ENCODE measurements around the gene PC.
A peak's percentile ranks its signal among the peaks of the same experiment; 100 is the strongest.

The PC gene

GRCh38 chr11:66882561-66883015, 75.6 kb downstream of the PC start:
- DNase-seq = no peak

- DNase-seq = no peak
Measured at GRCh38 chr11:66881927-66882452, 76.2 kb downstream of the PC start.

DNA sequence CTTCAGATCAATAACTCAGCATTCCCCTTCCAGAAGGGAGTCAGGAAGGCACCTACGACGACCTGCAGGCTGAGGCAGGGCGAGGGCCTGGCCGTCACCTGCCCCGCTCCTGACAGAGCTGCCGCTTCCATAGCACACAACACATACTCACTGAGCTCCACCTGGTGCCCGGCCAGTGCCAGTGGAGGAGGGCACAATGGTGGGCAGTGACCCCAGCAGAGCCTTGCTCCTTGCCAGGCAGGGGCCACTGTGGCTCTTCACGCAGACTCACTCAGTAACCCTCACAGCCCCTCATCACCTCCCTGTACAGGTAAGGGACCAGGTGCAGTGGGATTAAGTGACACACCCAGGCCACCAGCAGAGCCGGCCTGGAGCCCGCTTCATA, 76.7 kb downstream of the PC start:
- no peak for DNase-seq

- no peak for DNase-seq
Measured at GRCh38 chr11:66880496-66881450, 77.4 kb downstream of the PC start.

DNA sequence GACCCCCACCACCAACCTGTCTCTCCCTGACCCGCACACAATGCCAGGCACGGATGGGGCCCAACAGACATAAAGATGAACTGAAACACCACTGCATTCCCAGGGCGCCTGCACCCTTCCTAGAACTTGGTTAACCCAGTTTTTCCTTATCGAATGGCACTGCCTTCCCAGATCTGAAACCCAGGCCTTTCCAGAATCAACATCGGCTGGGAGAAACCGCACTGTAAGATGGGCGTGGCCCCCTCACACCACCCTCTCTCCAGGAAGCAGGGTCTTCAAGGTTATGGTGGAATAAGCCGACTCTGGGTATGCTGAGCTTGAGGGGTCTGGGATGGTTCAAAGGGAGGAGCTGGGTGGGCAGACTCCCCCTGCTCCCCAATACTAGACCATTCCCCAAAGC, 78.2 kb downstream of the PC start:
- DNase-seq = peak; percentile 27

DNA sequence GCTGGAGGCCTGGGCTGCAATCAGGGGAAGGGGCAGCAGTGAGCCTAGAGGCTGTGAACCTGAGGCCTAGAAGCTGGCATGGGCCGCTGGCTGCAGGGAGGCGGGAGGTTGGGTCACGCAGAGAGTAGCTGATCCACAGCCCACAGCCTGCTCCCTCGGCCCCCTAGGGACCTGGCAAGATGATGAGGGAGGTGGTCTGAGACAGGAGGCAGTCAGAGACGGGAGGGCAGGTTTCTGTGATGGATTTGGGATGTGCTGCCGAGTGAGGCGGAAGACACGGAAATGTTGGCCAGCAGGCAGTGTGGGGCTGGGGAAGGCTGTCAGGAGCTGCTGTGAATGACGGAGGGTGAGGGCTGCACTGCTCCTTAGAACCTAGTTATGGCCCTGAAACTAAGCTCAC, 78.6 kb downstream of the PC start:
- peak; percentile 22 for DNase-seq

GRCh38 chr11:66879000-66879399, 79.2 kb downstream of the PC start:
- DNase-seq = peak; percentile 6

DNA sequence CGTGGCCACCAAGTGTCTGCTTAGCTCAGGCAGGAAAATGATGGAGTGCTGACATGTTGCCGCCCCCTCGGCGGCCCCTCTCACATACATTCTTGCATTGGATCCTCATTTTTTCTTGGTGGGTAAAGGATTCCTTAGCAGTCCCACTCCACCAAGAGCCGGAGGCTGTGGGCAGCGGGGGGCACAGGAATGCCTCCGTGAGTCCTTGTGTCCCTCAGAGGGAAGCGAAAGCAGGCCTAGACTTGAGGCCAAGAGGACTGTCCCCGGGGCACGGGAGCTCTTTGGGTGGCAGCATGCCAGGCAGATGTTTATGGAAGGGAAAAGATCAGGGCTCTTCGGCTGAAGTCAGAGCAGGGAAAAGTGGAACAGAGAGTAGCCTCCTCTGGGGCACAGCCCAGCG, 79.7 kb downstream of the PC start:
- peak; percentile 37 for DNase-seq

DNA sequence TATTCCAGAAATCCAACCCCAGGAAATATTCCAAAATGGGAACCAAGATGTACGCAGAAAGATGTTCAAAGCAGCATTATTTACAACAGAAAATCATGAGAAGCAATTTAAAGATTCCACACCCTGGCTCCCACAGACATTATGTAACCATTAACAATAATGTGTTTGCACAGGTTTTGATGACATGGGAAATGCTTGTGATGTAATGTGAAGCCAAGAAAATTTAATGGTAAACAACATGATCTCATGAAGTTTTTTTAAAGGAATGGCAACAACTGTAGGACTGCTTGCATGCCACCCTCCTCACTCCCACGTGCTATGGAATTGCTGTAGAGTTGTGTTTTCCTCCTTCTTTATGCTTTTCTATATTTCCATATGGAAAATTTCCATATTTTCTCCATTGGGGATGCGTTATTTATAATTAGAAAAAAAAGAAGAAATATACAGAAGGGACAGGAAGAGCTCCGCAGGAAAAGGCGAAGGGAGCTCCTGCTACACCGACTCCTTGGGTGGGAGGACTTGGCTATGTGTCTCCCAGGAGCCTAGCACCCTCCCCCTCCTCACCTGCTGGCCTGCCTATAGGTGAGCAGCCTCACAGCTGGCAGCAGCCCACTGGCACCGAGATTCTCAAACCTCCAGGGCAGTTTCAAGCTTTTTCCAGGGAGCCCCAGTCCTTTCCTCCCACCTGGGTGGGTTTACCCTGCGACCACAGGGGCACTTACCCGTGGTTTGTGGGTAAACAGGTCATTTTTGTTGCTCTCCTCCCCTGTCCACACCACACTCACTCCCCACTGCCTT, 80.4 kb downstream of the PC start:
- DNase-seq = peak; percentile 8

DNA sequence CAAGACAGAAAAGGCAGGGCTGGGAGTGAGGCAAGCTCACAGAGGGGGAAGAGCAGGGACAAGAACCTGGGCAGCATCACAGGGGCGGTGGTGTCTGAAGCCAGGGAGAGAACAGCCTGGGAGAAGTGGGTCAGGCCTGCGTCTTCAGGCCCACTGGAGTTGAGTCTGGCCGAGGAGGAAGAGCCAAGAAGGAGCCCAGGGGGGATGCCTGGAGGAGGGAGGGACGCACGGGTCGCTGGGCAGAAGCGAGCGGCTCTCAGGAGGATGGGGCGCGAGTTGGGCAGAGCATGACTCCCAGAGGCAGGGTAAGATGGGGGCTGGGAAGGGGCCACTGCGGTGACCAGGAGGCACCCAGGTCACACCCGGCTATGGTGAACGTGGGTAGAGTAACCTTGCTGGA, 82.8 kb downstream of the PC start:
- DNase-seq = peak; percentile 3

DNA sequence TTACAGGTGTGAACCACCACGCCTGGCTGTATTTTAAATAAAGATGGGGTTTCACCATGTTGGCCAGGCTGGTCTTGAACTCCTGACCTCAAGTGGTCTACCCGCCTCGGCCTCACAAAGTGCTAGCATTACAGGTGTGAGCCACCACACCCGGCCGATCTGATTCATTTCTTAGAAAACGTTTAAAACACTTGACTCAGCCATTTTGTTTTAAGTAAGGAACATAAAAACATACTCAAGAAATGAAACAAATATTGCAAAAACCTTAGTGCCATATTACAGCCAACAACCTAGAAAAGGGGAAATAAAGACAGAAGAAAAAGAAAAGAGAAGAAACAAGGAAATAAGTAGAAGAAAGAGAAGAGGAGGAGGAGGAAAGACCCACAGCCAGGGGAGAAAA, 84.0 kb downstream of the PC start:
- peak; percentile 0 for DNase-seq

DNA sequence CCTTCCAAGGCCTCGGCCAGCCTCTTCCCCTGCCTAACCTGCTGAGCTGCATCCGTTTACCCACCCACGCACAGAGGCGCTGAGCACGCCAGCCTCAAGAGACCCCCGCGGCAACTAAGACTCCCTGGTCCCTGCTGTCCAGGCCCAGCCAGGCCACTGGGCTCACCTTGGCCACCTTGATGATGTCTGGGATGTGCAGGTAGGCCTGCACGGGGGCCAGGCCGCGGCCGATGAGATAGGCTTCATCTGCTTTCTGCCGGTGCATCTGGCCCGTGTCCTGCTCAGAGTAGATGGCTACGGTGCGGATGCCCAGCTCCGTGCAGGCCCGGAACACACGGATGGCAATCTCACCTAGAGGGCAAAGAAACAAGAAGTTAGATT, 86.7 kb downstream of the PC start:
- DNase-seq = no peak

GRCh38 chr11:66870616-66871520, 87.3 kb downstream of the PC start:
- DNase-seq = no peak

DNA sequence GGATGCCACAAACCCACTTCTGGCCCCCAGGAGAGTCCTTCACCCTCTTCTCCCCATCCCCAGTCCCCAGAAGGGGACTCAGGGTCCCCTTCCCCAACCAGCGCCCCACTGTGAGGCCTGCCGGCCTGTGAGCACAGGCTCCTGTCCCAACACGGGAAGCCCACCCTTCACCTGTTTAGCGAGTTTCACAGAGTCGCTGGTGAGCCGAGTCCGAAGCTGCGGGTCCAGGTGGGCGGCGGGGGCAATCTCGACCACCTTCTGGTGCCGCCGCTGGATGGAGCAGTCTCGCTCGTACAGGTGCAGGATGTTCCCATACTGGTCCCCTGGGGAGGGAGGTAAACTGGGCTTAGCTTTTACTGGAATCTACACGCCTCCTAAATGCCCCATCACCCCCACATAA, 88.1 kb downstream of the PC start:
- no peak for DNase-seq

DNA sequence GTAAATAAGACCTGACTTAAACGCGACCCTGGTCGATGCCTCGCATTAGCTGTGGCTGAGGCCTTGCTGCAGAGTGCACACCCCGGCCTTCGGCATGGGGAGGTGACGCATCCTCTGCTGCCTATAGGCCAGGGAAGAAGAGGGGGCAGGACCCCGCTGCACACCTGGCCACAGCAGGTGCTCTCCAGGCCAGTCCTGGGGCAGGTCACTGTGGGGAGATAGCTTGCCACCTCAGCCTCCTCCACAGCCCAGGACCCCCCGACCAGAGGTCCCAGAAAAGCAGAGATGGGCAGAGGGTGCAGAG, 88.7 kb downstream of the PC start:
- no peak for DNase-seq

DNA sequence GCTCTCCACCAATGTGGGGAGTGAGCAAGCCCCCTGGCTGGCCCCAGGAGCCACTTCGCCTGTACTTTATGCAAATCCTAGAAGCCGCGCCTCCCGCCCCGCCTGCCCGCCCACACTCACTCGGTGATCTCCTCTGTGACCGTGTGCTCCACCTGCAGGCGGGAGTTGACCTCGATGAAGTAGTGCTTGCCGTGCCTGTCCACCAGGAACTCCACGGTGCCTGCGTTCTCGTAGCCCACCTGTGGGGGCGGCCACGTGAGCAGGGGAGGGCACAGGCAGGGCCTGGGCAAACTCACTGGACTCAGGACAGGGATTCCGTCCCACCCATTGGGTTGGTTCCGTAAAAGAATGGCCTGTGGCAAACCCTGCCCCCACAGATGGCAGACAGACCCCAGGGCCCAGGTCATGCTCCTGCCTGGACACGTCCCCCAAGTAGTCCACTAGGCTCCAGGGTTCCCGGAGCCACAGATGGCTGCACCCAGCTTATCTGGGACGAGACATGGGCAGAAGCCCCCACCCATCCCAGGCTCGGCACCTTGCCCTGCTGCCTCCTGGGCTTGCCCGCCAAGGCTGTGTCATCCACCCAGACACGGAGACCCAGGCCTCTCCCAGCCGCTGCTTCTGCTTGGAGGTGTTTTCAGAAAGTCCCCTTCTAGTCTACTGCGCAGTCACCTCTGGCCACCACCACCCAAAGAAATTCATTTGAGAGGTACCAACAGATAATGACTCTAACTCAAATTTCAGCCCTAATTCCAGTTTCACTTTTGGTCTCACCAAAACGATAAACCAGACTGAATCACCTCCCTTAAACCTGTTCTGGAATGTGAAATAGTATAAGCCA, 89.2 kb downstream of the PC start:
- peak; percentile 32 for DNase-seq

GRCh38 chr11:66868082-66868725, 90.0 kb downstream of the PC start:
- no peak for DNase-seq

DNA sequence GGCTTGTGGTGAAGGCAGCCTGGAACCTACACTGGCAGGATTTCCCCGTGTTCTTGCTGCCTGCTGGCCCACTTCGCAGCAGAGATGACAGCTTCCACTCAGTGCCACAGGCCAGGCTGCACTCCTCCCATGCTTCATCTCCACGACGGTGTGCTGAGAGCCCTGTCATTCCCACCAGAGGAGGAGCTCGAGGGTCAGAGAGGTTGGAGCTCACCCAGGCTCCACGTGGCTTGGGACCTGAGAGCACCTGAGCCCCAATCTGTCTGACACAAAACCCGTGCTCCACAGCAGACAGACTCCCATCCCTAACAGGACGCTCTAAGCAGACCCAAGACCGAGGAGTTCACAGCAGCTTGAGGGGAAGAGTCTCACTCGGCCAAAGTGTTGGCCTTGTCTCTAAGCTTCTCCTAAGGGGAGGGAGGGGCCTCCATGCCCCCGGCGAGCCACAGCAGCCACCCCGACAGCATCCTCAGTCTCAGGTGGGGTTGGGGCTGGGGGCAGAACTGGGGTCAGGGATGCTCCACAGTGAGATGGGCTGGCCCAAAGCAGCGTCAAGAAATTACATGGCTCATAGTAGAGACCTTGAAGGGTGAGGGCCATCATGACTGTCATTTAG, 90.7 kb downstream of the PC start:
- DNase-seq = no peak

DNA sequence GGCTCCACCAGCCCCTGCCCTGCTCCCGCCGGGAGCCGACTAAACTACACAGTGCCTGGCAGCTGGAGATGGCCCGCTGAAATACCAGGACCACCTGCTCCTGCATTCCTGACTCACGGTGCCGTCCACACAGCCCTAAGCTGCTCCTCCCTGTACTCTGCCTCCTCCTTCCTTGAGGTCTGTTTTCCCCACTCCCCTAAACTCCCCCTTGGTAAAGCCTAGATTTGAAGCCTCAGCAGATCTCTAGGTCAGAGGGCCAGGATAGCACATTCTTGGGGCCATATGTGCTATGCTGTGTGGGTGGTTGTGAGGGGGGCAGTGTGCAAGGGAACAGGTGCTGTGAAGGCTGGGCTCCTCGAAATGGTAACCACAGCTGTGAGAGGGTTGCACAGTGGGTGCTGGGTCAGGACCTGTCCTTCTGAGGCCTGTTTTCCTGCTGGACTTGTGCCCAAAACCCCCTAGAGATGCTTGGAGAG, 91.6 kb downstream of the PC start:
- DNase-seq = peak; percentile 68

DNA sequence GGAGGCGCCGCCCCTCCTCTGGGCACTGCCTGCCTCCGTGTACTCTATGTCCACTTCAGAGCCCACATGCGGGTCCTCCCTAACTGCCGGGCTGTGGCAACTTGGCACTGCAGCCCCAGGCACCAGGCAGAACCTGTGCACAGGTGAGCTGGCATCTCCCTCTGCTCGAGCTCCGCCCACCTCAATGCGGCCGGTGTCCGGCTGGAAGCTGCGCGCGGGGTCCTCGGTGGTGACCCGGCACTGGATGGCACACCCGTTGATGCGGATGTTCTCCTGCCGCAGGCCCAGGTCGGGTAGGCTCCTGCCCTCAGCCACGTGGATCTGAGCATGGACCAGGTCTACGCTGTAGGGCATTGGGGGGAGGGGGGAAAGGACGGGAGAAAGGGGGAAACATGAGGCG, 92.2 kb downstream of the PC start:
- DNase-seq = no peak

Measured in left hindlimb (tissue), 1 donor.